ENCODE measurements around the gene RPN2. TPM values are rescaled to one million over a fixed set of nuclear protein-coding genes. Genes with fewer than 3 reads are reported as not detected.
"Not testable (repeated sequence)": the region's sequence is repeated elsewhere in the genome, so short reads cannot be mapped to it uniquely, and the experiment has no call there.

Gene RPN2
- 206 and 231 TPM in 2 replicates for total RNA-seq (2014; rRNA removed; shearing (Covaris generic))
- polyA plus RNA-seq (2015; cell fraction: cytosol; rRNA removed): 290 and 300 TPM in 2 replicates
- polyA plus RNA-seq (2015; cell fraction: nucleus; rRNA removed): 634 and 706 TPM in 2 replicates

- peak; percentile 98 for DNase-seq (ENCODE audit: low read depth)
Measured at GRCh38 chr20:37178839-37179682, at the start of gene RPN2, which contains the start of gene MROH8. Gene RPN2 (plus strand): TSS chr20:37179330. CDS start chr20:37179357, 27 bp downstream. Gene MROH8 (minus strand): TSS chr20:37179548.

GRCh38 chr20:37131486-37131885, 47.6 kb upstream of the RPN2 start:
- DNase-seq (ENCODE audit: low read depth): no peak

GRCh38 chr20:37133952-37134351, 45.2 kb upstream of the RPN2 start:
- DNase-seq (ENCODE audit: low read depth): no peak

- DNase-seq (ENCODE audit: low read depth): no peak
Measured at GRCh38 chr20:37137547-37137946, 41.6 kb upstream of the RPN2 start.

- no peak for DNase-seq (ENCODE audit: low read depth)
Measured at GRCh38 chr20:37142708-37143107, 36.4 kb upstream of the RPN2 start.

- DNase-seq (ENCODE audit: low read depth): no peak
Measured at GRCh38 chr20:37144856-37145404, 34.2 kb upstream of the RPN2 start.

- DNase-seq (ENCODE audit: low read depth): no peak
Measured at GRCh38 chr20:37147250-37147649, 31.9 kb upstream of the RPN2 start.

GRCh38 chr20:37150864-37151263, 28.3 kb upstream of the RPN2 start:
- DNase-seq (ENCODE audit: low read depth): not testable (repeated sequence)

GRCh38 chr20:37151529-37151928, 27.6 kb upstream of the RPN2 start:
- no peak for DNase-seq (ENCODE audit: low read depth)

GRCh38 chr20:37152284-37152683, 26.8 kb upstream of the RPN2 start:
- DNase-seq (ENCODE audit: low read depth): no peak

- no peak for DNase-seq (ENCODE audit: low read depth)
Measured at GRCh38 chr20:37154684-37155298, 24.3 kb upstream of the RPN2 start.

- no peak for DNase-seq (ENCODE audit: low read depth)
Measured at GRCh38 chr20:37155987-37156386, 23.1 kb upstream of the RPN2 start.

GRCh38 chr20:37158248-37158647, 20.9 kb upstream of the RPN2 start:
- DNase-seq (ENCODE audit: low read depth): no peak

GRCh38 chr20:37160683-37161082, 18.4 kb upstream of the RPN2 start:
- DNase-seq (ENCODE audit: low read depth): no peak

- DNase-seq (ENCODE audit: low read depth): no peak
Measured at GRCh38 chr20:37161830-37162549, 17.1 kb upstream of the RPN2 start.

GRCh38 chr20:37162646-37163045, 16.5 kb upstream of the RPN2 start:
- no peak for DNase-seq (ENCODE audit: low read depth)

GRCh38 chr20:37163832-37164554, 15.1 kb upstream of the RPN2 start:
- no peak for DNase-seq (ENCODE audit: low read depth)

GRCh38 chr20:37165031-37165430, 14.1 kb upstream of the RPN2 start:
- no peak for DNase-seq (ENCODE audit: low read depth)

- DNase-seq (ENCODE audit: low read depth): no peak
Measured at GRCh38 chr20:37166867-37167266, 12.3 kb upstream of the RPN2 start.

- DNase-seq (ENCODE audit: low read depth): no peak
Measured at GRCh38 chr20:37172836-37173235, 6.3 kb upstream of the RPN2 start.
